GM23338 (cell line): Measurements from ENCODE around the gene KCNJ6. TPM values are rescaled to one million over a fixed set of nuclear protein-coding genes. Genes with fewer than 3 reads are reported as not detected.

Experiments
- ATAC-seq: fragments of 200-7000 bp; cut with Tn5 transposase; 3 replicates; pipeline ENCODE4 v1.9.1; 2020
- DNase-seq: peaks from one replicate; pipeline ENCODE4 v3.0.0-alpha.2; 2015; ENCODE audit warnings: low spot score
- H2AFZ ChIP-seq: fragments of 200-600 bp; sonication (generic); 2 replicates; pipeline ENCODE4 v1.8.0; 2016; ENCODE audit warnings: antibody characterized with exemption, mild to moderate bottlenecking, moderate library complexity
- H3F3A ChIP-seq: fragments of 200-600 bp; sonication (generic); replicated peaks from 2 replicates; pipeline ENCODE4 v1.8.0; 2017; ENCODE audit warnings: antibody characterized with exemption, mixed run types, low read depth
- H3K27ac ChIP-seq: fragments of 200-600 bp; sonication (generic); 2 replicates; pipeline ENCODE4 v1.6.1; 2016; ENCODE audit warnings: low read depth
- H3K27me3 ChIP-seq: fragments of 200-600 bp; sonication (generic); 2 replicates; pipeline ENCODE4 v1.8.0; 2016; ENCODE audit warnings: mild to moderate bottlenecking, mixed run types, moderate library complexity; ENCODE audit not compliant: insufficient read depth
- H3K36me3 ChIP-seq: fragments of 200-600 bp; sonication (generic); 2 replicates; pipeline ENCODE4 v1.8.0; 2016; ENCODE audit warnings: mild to moderate bottlenecking; ENCODE audit not compliant: insufficient read depth
- H3K4me1 ChIP-seq: fragments of 200-600 bp; sonication (generic); 2 replicates; pipeline ENCODE4 v1.8.0; 2016; ENCODE audit warnings: mild to moderate bottlenecking, moderate library complexity; ENCODE audit not compliant: insufficient read depth
- H3K4me2 ChIP-seq: fragments of 200-600 bp; sonication (generic); 2 replicates; pipeline ENCODE4 v1.7.1; 2017; ENCODE audit warnings: mixed run types
- H3K4me3 ChIP-seq: fragments of 200-600 bp; sonication (generic); 2 replicates; pipeline ENCODE4 v1.6.1; 2016; ENCODE audit warnings: mixed run types
- H3K79me2 ChIP-seq: fragments of 200-600 bp; sonication (generic); replicated peaks from 2 replicates; pipeline ENCODE4 v1.8.0; 2017; ENCODE audit warnings: mild to moderate bottlenecking; ENCODE audit not compliant: insufficient read depth
- H3K9me2 ChIP-seq: fragments of 200-600 bp; sonication (generic); 2 replicates; pipeline ENCODE4 v1.8.0; 2017; ENCODE audit not compliant: insufficient read depth
- H4K20me1 ChIP-seq: fragments of 200-600 bp; sonication (generic); replicated peaks from 2 replicates; pipeline ENCODE4 v1.8.0; 2017; ENCODE audit warnings: mild to moderate bottlenecking; ENCODE audit not compliant: insufficient read depth
- H3K27ac Mint-ChIP-seq: 2 replicates; pipeline ENCODE4 v1.8.0; 2020; ENCODE audit warnings: inconsistent platforms, mild to moderate bottlenecking, moderate library complexity, mixed read lengths
- H3K27me3 Mint-ChIP-seq: 3 replicates; pipeline ENCODE4 v1.8.0; 2022; ENCODE audit warnings: low read depth, mild to moderate bottlenecking, moderate library complexity, mixed read lengths, inconsistent platforms; ENCODE audit not compliant: insufficient read depth, poor library complexity
- H3K36me3 Mint-ChIP-seq: 3 replicates; pipeline ENCODE4 v1.8.0; 2021; ENCODE audit warnings: low read depth, mild to moderate bottlenecking, inconsistent platforms, moderate library complexity, mixed read lengths
- H3K4me1 Mint-ChIP-seq: 3 replicates; pipeline ENCODE4 v1.8.0; 2020; ENCODE audit warnings: mild to moderate bottlenecking, inconsistent platforms, mixed read lengths
- H3K4me3 Mint-ChIP-seq: 3 replicates; pipeline ENCODE4 v1.8.0; 2021; ENCODE audit warnings: moderate library complexity, mild to moderate bottlenecking, inconsistent platforms, mixed read lengths
- H3K9me3 Mint-ChIP-seq: 3 replicates; pipeline ENCODE4 v1.8.0; 2020; ENCODE audit warnings: moderate library complexity, mild to moderate bottlenecking, inconsistent platforms, mixed read lengths
- CREB1 ChIP-seq: fragments of 250-450 bp; sonication (Bioruptor Pico); IDR thresholded peaks from 2 replicates; pipeline ENCODE4 v1.5.0; 2020; ENCODE audit warnings: low read depth, mild to moderate bottlenecking, moderate library complexity
- EZH2phosphoT487 ChIP-seq: fragments of 200-600 bp; sonication (generic); IDR thresholded peaks from one replicate; pipeline ENCODE4 v1.8.1; 2018; ENCODE audit warnings: antibody characterized with exemption; ENCODE audit not compliant: unreplicated experiment
- JUNB ChIP-seq: IDR thresholded peaks from one replicate; pipeline ENCODE4 v1.6.1; 2016; ENCODE audit warnings: antibody characterized with exemption; ENCODE audit not compliant: unreplicated experiment
- NANOG ChIP-seq: IDR thresholded peaks from 2 replicates; pipeline ENCODE4 v1.6.1; 2016; ENCODE audit warnings: antibody characterized with exemption, borderline replicate concordance
- STAT1 ChIP-seq: IDR thresholded peaks from one replicate; pipeline ENCODE4 v1.6.1; 2016; ENCODE audit warnings: antibody characterized with exemption; ENCODE audit not compliant: unreplicated experiment
- ZNF114 ChIP-seq: fragments of 250-450 bp; sonication (Bioruptor Pico); IDR thresholded peaks from 2 replicates; pipeline ENCODE4 v1.5.0; 2020; ENCODE audit warnings: mild to moderate bottlenecking, moderate library complexity
- polyA plus RNA-seq: library from polyadenylated mRNA; unstranded; fragments of >200 nt; fragmentation: Nextera tagmentation; extraction: Ambion mirVana; gene quantifications from 2 replicates; pipeline ENCODE4 v1.2.1, GENCODE V29; 2016
- total RNA-seq: library from RNA; depleted of rRNA; stranded (reverse); fragments of >200 nt; shearing (Covaris generic); gene quantifications from 2 replicates; pipeline ENCODE4 v1.2.3, GENCODE V29; 2014
- TF ChIP-seq, protein P1 (sequence below): IDR thresholded peaks from 2 replicates; pipeline ENCODE4 v1.6.1; 2016; ENCODE audit warnings: antibody characterized with exemption
- TF ChIP-seq, protein P2 (sequence below): IDR thresholded peaks from one replicate; pipeline ENCODE4 v1.6.1; 2018; ENCODE audit warnings: antibody characterized with exemption; ENCODE audit not compliant: unreplicated experiment
- TF ChIP-seq, protein P3 (sequence below): fragments of 250-450 bp; sonication (Bioruptor Pico); IDR thresholded peaks from 2 replicates; pipeline ENCODE4 v1.5.0; 2020; ENCODE audit warnings: mild to moderate bottlenecking, moderate library complexity

The KCNJ6 gene
- total and polyA plus RNA-seq, 2 experiments from 2014 or later, result 0.48 to 0.52 TPM

DNA sequence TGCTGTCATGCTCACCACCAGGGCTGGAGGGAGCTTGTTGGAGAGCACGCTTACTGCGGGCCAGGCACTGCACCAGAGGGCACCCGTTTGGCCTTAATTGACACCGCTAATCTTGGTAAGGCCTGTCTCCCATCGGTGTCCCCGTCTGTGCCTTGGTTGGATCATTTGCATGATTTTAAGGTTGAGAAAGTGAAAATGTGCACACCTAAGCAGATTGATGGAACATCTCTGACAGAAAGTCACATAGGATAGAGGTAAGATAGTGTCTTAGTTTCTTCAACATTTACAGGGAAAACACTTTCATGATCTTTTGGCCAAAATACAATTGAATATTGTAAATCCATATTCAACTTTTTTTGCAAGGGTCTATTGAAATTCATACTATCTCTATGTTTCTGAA lies 255.5 kb downstream of the KCNJ6 start:
- no peak for ATAC-seq
- Mint-ChIP-seq H3K4me3 (no peak overlapping the region), H3K4me1 (peaks cover 12% of the 10 kb centered on the region; the same call in 1 of the 3 replicates), H3K36me3 (no peaks in the 10 kb centered on the region; the same call in 2 of the 3 replicates), H3K27ac (no peak overlapping the region), H3K9me3 (peaks cover 2% of the 10 kb centered on the region; the same call in 2 of the 3 replicates), H3K27me3 (no peaks in the 10 kb centered on the region)
- DNase-seq, result no peak
- Histone ChIP-seq H3K4me3 (no peak overlapping the region), H3K79me2 (no peaks in the 10 kb centered on the region), H3F3A (no peaks in the 10 kb centered on the region), H3K4me1 (no peaks in the 10 kb centered on the region), H3K27ac (no peak overlapping the region), H3K9me2 (peaks cover 10% of the 10 kb centered on the region), H3K27me3 (no peaks in the 10 kb centered on the region), H4K20me1 (no peaks in the 10 kb centered on the region), H3K4me2 (no peak overlapping the region), H2AFZ (no peak overlapping the region), H3K36me3 (peaks cover 10% of the 10 kb centered on the region; the same call in 1 of the 2 replicates)
- TF ChIP-seq EZH2phosphoT487 (no peak), CREB1 (CRISPR knock-in tag) (no peak), NANOG (no peak), ZNF114 (CRISPR knock-in tag) (no peak), JUNB (no peak)
- TF ChIP-seq, protein P1, sequence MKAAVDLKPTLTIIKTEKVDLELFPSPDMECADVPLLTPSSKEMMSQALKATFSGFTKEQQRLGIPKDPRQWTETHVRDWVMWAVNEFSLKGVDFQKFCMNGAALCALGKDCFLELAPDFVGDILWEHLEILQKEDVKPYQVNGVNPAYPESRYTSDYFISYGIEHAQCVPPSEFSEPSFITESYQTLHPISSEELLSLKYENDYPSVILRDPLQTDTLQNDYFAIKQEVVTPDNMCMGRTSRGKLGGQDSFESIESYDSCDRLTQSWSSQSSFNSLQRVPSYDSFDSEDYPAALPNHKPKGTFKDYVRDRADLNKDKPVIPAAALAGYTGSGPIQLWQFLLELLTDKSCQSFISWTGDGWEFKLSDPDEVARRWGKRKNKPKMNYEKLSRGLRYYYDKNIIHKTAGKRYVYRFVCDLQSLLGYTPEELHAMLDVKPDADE, result no peak
- TF ChIP-seq, protein P2, sequence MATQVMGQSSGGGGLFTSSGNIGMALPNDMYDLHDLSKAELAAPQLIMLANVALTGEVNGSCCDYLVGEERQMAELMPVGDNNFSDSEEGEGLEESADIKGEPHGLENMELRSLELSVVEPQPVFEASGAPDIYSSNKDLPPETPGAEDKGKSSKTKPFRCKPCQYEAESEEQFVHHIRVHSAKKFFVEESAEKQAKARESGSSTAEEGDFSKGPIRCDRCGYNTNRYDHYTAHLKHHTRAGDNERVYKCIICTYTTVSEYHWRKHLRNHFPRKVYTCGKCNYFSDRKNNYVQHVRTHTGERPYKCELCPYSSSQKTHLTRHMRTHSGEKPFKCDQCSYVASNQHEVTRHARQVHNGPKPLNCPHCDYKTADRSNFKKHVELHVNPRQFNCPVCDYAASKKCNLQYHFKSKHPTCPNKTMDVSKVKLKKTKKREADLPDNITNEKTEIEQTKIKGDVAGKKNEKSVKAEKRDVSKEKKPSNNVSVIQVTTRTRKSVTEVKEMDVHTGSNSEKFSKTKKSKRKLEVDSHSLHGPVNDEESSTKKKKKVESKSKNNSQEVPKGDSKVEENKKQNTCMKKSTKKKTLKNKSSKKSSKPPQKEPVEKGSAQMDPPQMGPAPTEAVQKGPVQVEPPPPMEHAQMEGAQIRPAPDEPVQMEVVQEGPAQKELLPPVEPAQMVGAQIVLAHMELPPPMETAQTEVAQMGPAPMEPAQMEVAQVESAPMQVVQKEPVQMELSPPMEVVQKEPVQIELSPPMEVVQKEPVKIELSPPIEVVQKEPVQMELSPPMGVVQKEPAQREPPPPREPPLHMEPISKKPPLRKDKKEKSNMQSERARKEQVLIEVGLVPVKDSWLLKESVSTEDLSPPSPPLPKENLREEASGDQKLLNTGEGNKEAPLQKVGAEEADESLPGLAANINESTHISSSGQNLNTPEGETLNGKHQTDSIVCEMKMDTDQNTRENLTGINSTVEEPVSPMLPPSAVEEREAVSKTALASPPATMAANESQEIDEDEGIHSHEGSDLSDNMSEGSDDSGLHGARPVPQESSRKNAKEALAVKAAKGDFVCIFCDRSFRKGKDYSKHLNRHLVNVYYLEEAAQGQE, result no peak

DNA sequence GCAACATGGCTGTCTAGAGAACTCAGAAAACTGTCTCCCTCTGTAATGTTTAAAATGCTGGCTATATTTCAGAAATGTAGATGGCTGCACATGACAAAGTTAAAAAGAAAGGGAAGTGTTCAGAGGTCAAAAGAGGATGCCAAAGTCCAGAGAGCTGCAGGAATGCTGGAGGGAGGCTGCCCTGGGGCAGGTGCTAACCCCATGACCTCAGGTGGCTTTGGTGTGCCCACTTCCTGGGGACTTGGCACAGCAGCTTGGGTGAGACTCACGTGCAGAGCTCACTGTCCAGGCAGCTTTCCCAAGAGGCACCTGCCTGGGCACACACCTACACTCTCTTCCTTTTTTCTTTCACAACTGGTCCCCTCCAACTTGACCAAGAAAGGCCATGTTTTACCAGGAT lies 256.4 kb downstream of the KCNJ6 start:
- Histone ChIP-seq H3K4me2 (no peak overlapping the region), H4K20me1 (no peaks in the 10 kb centered on the region), H2AFZ (no peak overlapping the region), H3F3A (no peaks in the 10 kb centered on the region), H3K27ac (no peak overlapping the region), H3K4me1 (no peaks in the 10 kb centered on the region), H3K9me2 (peaks cover 10% of the 10 kb centered on the region), H3K36me3 (peaks cover 7% of the 10 kb centered on the region; the same call in 1 of the 2 replicates), H3K79me2 (no peaks in the 10 kb centered on the region), H3K4me3 (no peak overlapping the region), H3K27me3 (no peaks in the 10 kb centered on the region)
- ATAC-seq (no peak), DNase-seq (no peak)
- Mint-ChIP-seq H3K27me3 (no peaks in the 10 kb centered on the region), H3K27ac (no peak overlapping the region), H3K9me3 (peaks cover 2% of the 10 kb centered on the region; the same call in 2 of the 3 replicates), H3K4me1 (peaks cover 7% of the 10 kb centered on the region; the same call in 1 of the 3 replicates), H3K4me3 (no peak overlapping the region), H3K36me3 (no peaks in the 10 kb centered on the region; the same call in 2 of the 3 replicates)
- TF ChIP-seq, protein P3, sequence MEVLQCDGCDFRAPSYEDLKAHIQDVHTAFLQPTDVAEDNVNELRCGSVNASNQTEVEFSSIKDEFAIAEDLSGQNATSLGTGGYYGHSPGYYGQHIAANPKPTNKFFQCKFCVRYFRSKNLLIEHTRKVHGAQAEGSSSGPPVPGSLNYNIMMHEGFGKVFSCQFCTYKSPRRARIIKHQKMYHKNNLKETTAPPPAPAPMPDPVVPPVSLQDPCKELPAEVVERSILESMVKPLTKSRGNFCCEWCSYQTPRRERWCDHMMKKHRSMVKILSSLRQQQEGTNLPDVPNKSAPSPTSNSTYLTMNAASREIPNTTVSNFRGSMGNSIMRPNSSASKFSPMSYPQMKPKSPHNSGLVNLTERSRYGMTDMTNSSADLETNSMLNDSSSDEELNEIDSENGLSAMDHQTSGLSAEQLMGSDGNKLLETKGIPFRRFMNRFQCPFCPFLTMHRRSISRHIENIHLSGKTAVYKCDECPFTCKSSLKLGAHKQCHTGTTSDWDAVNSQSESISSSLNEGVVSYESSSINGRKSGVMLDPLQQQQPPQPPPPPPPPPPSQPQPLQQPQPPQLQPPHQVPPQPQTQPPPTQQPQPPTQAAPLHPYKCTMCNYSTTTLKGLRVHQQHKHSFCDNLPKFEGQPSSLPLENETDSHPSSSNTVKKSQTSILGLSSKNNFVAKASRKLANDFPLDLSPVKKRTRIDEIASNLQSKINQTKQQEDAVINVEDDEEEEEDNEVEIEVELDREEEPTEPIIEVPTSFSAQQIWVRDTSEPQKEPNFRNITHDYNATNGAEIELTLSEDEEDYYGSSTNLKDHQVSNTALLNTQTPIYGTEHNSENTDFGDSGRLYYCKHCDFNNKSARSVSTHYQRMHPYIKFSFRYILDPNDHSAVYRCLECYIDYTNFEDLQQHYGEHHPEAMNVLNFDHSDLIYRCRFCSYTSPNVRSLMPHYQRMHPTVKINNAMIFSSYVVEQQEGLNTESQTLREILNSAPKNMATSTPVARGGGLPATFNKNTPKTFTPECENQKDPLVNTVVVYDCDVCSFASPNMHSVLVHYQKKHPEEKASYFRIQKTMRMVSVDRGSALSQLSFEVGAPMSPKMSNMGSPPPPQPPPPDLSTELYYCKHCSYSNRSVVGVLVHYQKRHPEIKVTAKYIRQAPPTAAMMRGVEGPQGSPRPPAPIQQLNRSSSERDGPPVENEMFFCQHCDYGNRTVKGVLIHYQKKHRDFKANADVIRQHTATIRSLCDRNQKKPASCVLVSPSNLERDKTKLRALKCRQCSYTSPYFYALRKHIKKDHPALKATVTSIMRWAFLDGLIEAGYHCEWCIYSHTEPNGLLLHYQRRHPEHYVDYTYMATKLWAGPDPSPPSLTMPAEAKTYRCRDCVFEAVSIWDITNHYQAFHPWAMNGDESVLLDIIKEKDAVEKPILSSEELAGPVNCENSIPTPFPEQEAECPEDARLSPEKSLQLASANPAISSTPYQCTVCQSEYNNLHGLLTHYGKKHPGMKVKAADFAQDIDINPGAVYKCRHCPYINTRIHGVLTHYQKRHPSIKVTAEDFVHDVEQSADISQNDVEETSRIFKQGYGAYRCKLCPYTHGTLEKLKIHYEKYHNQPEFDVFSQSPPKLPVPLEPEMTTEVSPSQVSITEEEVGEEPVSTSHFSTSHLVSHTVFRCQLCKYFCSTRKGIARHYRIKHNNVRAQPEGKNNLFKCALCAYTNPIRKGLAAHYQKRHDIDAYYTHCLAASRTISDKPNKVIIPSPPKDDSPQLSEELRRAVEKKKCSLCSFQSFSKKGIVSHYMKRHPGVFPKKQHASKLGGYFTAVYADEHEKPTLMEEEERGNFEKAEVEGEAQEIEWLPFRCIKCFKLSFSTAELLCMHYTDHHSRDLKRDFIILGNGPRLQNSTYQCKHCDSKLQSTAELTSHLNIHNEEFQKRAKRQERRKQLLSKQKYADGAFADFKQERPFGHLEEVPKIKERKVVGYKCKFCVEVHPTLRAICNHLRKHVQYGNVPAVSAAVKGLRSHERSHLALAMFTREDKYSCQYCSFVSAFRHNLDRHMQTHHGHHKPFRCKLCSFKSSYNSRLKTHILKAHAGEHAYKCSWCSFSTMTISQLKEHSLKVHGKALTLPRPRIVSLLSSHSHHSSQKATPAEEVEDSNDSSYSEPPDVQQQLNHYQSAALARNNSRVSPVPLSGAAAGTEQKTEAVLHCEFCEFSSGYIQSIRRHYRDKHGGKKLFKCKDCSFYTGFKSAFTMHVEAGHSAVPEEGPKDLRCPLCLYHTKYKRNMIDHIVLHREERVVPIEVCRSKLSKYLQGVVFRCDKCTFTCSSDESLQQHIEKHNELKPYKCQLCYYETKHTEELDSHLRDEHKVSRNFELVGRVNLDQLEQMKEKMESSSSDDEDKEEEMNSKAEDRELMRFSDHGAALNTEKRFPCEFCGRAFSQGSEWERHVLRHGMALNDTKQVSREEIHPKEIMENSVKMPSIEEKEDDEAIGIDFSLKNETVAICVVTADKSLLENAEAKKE (CRISPR knock-in tag), result no peak
- TF ChIP-seq STAT1 (no peak), ZNF114 (CRISPR knock-in tag) (no peak)
